Esophagus squamous epithelium (tissue), 5 donors: ENCODE measurements around the gene MPST. TPM values are rescaled to one million over a fixed set of nuclear protein-coding genes. Genes with fewer than 3 reads are reported as not detected.

Experiments
- DNase-seq: peaks from one replicate; lab custom pipeline; 2025; lab: John Stamatoyannopoulos, UW
- H3K27ac ChIP-seq, 4 donors: fragments of 200-600 bp; sonication (generic); one replicate each; pipeline ENCODE4 v1.5.1; 2016 to 2019; ENCODE audit warnings: mild to moderate bottlenecking in 1 of 4
- H3K27me3 ChIP-seq, 4 donors: fragments of 200-600 bp; sonication (generic); 1 replicate in 3 of 4; 2 replicates in 1 of 4; pipeline versions ENCODE4 v1.5.1 to v1.6.0; 2017 to 2021; ENCODE audit warnings: antibody characterized with exemption in 1 of 4
- H3K36me3 ChIP-seq, 3 donors: fragments of 200-600 bp; sonication (generic); one replicate each; pipeline ENCODE4 v1.5.1; 2016 to 2019
- H3K4me1 ChIP-seq, 3 donors: fragments of 200-600 bp; sonication (generic); one replicate each; pipeline ENCODE4 v1.5.1; 2017 to 2019
- H3K4me3 ChIP-seq, 4 donors: fragments of 200-600 bp; sonication (generic); 1 replicate in 3 of 4; 2 replicates in 1 of 4; pipeline ENCODE4 v1.5.1; 2016 to 2019; ENCODE audit warnings: mild to moderate bottlenecking in 2 of 4, moderate library complexity in 1 of 4
- H3K9me3 ChIP-seq, 3 donors: fragments of 200-600 bp; sonication (generic); one replicate each; pipeline ENCODE4 v1.5.1; 2016 to 2019
- POLR2A ChIP-seq, 4 donors: fragments of 450-650 bp; IDR thresholded peaks; one replicate each; pipeline ENCODE4 v1.6.1; 2017; ENCODE audit warnings: antibody characterized with exemption in 4 of 4, mild to moderate bottlenecking in 4 of 4, moderate library complexity in 3 of 4
- WGBS, 2 donors: methylation state at CpG; one replicate each; pipeline ENCODE4 v1.1.5; 2018; 5-methylcytosine and 5-hydroxymethylcytosine counted together
- intact Hi-C: fragments of 100-400 bp; cut with DNase I; formaldehyde crosslinking; loops from one replicate; pipeline ENCODE4 v1.15.0; 2022
- total RNA-seq, 4 donors: library from RNA; depleted of rRNA; stranded (reverse); fragments of >200 nt; gene quantifications; one replicate each; pipeline ENCODE4 v1.1.0, GENCODE V29; 2016
- TF ChIP-seq, protein P1 (sequence below), 6 experiments: fragments of 450-650 bp in 4 of 6; fragments of 200-600 bp in 2 of 6; sonication (generic) in 2 of 6; IDR thresholded peaks; one replicate each; pipeline ENCODE4 v1.5.1; 2016 to 2019; ENCODE audit warnings: antibody characterized with exemption in 6 of 6, mild to moderate bottlenecking in 4 of 6, moderate library complexity in 4 of 6
- donor health status: DM: yes; HTN: yes; CAD: no.

Gene MPST
- total RNA-seq, 4 donors from 2014 or later = 88.4 to 160 (median 132) TPM

DNA sequence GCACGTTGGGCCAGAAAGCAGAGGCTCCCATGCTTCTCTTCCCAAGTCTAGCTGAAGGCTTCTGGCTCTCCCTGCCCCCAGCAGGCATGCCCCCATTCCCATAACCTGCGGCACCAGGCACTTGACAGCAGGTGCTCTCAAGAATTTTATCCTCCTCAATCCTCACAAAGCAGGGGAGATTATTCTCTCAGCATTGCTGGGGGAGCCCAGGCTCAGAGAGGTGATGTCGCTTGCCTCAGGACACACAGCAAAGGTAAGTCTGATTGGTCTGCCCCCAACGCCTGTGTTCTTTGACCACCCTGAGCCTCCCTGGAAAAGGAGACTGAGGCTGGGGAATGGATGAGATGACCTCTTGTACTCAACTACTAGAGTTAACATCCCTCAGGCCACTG lies 5.1 kb upstream of the MPST start:
- intact Hi-C loops = no loop called here

DNA sequence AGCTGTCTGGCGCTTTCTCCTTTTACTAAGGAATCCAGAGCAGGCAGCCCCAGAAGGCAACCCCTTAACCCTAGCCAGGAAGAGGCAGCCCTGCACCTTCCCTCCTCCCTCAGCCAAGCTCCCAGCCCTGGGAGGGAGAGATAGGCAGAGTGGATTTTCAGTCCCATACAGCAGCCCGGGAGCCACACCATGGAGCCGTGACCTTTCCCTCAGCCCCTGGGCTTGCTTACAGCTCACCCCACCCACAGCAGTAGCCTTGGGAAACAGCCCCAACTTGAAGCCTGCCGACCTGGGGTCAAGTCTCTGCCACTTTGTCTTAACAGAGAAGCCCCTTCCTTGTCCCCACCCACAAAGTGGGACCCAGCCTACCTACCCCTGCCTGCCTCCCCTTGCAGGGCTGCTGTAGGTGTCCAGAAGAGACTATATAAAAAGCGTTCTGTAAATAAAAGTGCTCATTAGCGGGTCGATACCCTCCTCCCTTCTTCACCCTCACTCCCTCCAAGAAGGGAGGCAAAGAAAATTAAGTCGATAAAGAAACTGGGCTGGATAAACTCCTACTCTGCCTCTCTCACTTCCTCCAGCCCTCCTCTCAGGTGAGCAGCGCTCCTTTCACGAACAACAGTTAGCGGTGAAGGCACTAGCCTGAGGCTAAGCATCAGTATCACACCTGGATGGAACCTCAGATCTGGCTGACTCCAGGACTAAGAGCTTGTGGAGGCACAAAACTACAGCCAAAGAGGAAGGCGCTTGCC lies 4.5 kb upstream of the MPST start:
- H3K4me3 ChIP-seq = no peak overlapping the region
- DNase-seq = no peak
- no peaks in the 10 kb centered on the region for H3K27me3 ChIP-seq
- H3K27ac ChIP-seq = peak overlapping the region; percentile 5 to 96 (median 48)
- no peaks in the 10 kb centered on the region for H3K9me3 ChIP-seq
- intact Hi-C loops = no loop called here
- peaks cover 23 to 73% (median 40%) of the 10 kb centered on the region in 3 donors for H3K4me1 ChIP-seq
- WGBS, 2 donors = 69 to 75% methylated on average over 4 to 8 of the region's 12 CpGs
- no peak for TF ChIP-seq POLR2A (IDR thresholded peaks at IDR 0.05)
- TF ChIP-seq, protein P1, sequence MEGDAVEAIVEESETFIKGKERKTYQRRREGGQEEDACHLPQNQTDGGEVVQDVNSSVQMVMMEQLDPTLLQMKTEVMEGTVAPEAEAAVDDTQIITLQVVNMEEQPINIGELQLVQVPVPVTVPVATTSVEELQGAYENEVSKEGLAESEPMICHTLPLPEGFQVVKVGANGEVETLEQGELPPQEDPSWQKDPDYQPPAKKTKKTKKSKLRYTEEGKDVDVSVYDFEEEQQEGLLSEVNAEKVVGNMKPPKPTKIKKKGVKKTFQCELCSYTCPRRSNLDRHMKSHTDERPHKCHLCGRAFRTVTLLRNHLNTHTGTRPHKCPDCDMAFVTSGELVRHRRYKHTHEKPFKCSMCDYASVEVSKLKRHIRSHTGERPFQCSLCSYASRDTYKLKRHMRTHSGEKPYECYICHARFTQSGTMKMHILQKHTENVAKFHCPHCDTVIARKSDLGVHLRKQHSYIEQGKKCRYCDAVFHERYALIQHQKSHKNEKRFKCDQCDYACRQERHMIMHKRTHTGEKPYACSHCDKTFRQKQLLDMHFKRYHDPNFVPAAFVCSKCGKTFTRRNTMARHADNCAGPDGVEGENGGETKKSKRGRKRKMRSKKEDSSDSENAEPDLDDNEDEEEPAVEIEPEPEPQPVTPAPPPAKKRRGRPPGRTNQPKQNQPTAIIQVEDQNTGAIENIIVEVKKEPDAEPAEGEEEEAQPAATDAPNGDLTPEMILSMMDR (IDR thresholded peaks at IDR 0.05) = no peak
- H3K36me3 ChIP-seq = peaks cover 0 to 23% (median 0%) of the 10 kb centered on the region in 3 donors

More for the DNA sequence above, 5.1 kb upstream of the MPST start:
- no peak overlapping the region for H3K4me3 ChIP-seq
- no peaks in the 10 kb centered on the region for H3K9me3 ChIP-seq
- TF ChIP-seq POLR2A (IDR thresholded peaks at IDR 0.05) = no peak
- TF ChIP-seq, protein P1 (IDR thresholded peaks at IDR 0.05) = no peak
- peak overlapping the region in 3 of 4 donors; percentile 15 to 96 (median 59) for H3K27ac ChIP-seq
- peaks cover 23 to 72% (median 40%) of the 10 kb centered on the region in 3 donors for H3K4me1 ChIP-seq
- no peaks in the 10 kb centered on the region for H3K27me3 ChIP-seq
- 67 to 87% methylated on average over 3 to 4 of the region's 4 CpGs for WGBS, 2 donors
- H3K36me3 ChIP-seq = peaks cover 0 to 23% (median 0%) of the 10 kb centered on the region in 3 donors
- DNase-seq = no peak

DNA sequence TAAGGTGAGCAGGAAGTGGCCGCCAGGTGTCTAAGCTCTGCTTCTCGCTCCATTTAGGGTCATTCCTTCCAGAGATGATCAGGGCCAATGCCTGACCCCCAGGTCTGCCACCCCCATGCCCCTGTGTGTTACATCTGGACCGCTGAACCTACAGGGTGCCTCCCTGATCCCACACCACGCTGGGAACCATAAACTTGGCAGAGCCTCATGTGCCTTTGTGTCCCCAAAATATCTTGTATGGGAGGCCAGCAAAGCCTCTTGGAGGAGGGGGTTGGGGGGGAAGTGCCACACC lies 4.0 kb upstream of the MPST start:
- Histone ChIP-seq H3K27ac (peak overlapping the region in 2 of 4 donors; percentile 59 to 96), H3K4me3 (no peak overlapping the region), H3K4me1 (peaks cover 26 to 78% (median 42%) of the 10 kb centered on the region in 3 donors), H3K9me3 (no peaks in the 10 kb centered on the region), H3K36me3 (peaks cover 0 to 23% (median 0%) of the 10 kb centered on the region in 3 donors), H3K27me3 (no peaks in the 10 kb centered on the region)
- DNase-seq = no peak
- 88% methylated on average over 4 of the region's 4 CpGs for WGBS, 2 donors
- TF ChIP-seq, protein P1 (IDR thresholded peaks at IDR 0.05) = no peak
- no peak for TF ChIP-seq POLR2A (IDR thresholded peaks at IDR 0.05)
- intact Hi-C loops = no loop called here

DNA sequence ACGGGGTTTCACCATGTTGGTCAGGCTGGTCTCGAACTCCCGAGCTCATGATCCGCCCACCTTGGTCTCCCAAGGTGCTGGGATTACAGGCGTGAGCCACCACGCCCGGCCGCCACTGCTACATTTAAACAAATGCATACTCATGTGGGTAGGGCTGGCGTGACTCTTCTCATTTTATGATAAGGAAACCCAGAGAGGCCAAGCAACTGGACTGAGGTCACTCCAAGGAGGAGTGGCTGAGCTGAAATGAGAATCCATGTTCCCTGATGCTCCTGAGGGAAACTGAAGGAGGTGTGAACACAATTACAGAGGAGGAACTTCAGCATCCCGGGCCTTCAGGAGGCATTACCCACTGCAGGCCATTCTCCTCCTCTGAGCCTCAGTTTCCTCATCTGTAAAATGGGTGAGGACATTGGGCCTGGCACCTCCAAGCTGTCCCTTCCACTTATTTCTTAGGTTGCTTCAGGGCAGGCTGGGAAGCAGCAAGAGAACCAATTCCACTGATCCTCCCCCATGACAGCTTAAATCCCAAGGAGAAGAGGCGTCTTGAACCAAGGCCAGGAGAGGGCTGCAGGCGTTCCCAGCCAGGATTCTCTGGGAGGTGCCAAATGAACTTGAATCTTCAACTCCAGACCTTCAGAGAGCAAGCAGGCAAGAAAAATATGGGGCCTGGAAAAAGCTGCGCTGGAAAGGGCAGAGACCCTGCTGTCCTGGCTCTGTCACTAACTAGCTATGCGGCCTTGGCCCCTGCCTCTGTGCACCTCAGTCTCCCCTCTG lies 3.2 kb upstream of the MPST start:
- Histone ChIP-seq H3K27me3 (no peaks in the 10 kb centered on the region), H3K4me1 (peaks cover 34 to 86% (median 48%) of the 10 kb centered on the region in 3 donors), H3K4me3 (no peak overlapping the region), H3K9me3 (no peaks in the 10 kb centered on the region), H3K36me3 (peaks cover 0 to 23% (median 0%) of the 10 kb centered on the region in 3 donors), H3K27ac (peak overlapping the region in 3 of 4 donors; percentile 33 to 96 (median 42))
- DNase-seq = no peak
- TF ChIP-seq, protein P1 (IDR thresholded peaks at IDR 0.05) = no peak
- no peak for TF ChIP-seq POLR2A (IDR thresholded peaks at IDR 0.05)
- intact Hi-C loops = no loop called here
- 79 to 91% methylated on average over 9 to 14 of the region's 14 CpGs for WGBS, 2 donors

DNA sequence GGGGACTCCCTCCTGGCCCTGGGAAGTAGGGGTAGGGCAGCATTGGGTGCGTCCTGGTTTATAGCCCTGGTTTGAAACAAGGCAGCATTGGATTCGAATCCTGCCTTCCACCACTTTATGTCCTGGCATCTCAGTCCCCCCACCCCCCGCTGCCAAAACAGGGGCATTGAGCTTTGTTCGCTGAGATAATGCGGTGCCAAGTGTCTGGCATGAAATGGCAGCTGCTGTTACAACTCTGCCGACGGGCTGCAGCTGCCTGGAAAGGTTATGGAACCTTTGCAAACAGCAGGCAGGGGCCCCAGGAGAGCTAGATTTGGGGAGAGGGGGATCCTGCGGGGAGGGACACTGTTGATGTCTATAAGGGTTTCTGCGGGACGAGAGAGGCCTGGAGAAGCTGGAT lies 2.2 kb upstream of the MPST start:
- intact Hi-C loops = no loop called here
- peaks cover 0 to 23% (median 0%) of the 10 kb centered on the region in 3 donors for H3K36me3 ChIP-seq
- peak overlapping the region in 1 of 4 donors; percentile 97 for H3K4me3 ChIP-seq
- no peak for TF ChIP-seq POLR2A (IDR thresholded peaks at IDR 0.05)
- TF ChIP-seq, protein P1 (IDR thresholded peaks at IDR 0.05) = no peak
- DNase-seq = no peak
- no peaks in the 10 kb centered on the region for H3K27me3 ChIP-seq
- WGBS, 2 donors = 78 to 86% methylated on average over 5 to 6 of the region's 10 CpGs
- H3K4me1 ChIP-seq = peaks cover 35 to 87% (median 48%) of the 10 kb centered on the region in 3 donors
- H3K9me3 ChIP-seq = no peaks in the 10 kb centered on the region
- H3K27ac ChIP-seq = peak overlapping the region in 3 of 4 donors; percentile 33 to 96 (median 42)
